ENCODE data around the gene KCNK3. TPM values are rescaled to one million over a fixed set of nuclear protein-coding genes. Genes with fewer than 3 reads are reported as not detected.
"Not testable (repeated sequence)": the region's sequence is repeated elsewhere in the genome, so short reads cannot be mapped to it uniquely, and the experiment has no call there.

KCNK3 gene
- total RNA-seq, 1 donor from 2014 or later, result 4.1 TPM

DNA sequence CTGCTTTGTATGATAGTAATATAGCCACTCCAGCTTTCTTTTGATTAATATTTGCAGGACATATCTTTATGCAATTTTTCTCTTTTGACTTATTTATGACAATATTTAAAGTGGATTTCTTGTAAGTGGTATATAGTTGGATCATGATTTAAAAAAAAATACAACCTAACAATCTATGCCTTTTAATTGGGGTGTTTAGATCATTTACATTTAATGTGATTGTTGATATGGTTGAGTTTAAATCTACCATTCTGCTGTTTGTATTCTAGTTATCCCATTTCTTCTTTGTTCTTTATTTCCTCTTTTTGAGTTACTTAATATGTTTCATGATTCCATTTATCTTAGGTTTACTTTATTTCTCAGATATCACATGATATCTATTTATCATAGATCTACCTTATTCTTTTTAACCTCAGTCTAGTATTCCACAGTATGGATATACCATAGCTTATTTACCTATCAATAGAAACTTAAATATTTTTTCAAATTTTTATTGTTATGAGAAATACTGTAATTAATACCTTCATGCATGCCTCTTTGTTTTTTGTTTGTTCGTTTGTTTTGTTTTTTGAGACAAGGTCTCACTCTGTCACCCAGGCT lies 32.1 kb upstream of the KCNK3 start:
- peak; percentile 10 for FAIRE-seq
- no peak for DNase-seq (ENCODE audit: low spot score in 2 of 2)

DNA sequence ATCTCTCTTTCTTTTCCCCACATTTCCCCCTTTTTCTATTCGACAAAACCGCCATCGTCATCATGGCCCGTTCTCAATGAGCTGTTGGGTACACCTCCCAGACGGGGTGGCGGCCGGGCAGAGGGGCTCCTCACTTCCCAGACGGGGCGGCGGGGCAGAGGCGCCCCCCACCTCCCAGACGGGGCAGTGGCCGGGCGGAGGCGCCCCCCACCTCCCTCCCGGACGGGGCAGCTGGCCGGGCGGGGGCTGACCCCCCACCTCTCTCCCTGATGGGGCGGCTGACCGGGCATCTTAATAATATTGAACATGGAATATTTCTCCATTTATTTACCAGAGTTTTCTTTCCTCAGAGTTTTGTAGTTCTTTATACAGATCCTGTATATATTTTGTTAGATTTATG lies 27.2 kb upstream of the KCNK3 start:
- DNase-seq (ENCODE audit: low spot score in 2 of 2); FAIRE-seq: not testable (repeated sequence)

DNA sequence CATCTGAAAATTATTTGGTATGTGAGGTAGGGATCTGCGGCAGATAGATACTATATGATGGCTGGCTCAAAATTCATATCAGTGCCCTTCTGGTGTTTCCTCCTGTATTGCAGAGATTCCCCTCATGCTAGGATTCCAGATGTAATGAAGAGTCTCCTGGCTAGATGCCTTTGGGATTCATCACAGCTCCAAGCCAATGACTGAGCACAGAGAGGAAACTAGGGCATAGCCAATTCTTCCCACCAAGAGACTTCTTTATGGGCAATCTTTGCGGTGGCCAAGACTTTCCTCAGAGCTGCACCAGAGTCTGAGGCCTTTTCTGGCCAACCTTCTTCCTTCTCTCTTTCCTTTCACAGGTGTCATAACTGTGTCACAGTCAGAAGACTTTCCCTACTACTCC lies 25.9 kb upstream of the KCNK3 start:
- no peak for DNase-seq (ENCODE audit: low spot score in 2 of 2)
- FAIRE-seq, result no peak

GRCh38 chr2:26668041-26668440 lies 24.5 kb upstream of the KCNK3 start:
- DNase-seq (ENCODE audit: low spot score in 2 of 2) (no peak), FAIRE-seq (no peak)

DNA sequence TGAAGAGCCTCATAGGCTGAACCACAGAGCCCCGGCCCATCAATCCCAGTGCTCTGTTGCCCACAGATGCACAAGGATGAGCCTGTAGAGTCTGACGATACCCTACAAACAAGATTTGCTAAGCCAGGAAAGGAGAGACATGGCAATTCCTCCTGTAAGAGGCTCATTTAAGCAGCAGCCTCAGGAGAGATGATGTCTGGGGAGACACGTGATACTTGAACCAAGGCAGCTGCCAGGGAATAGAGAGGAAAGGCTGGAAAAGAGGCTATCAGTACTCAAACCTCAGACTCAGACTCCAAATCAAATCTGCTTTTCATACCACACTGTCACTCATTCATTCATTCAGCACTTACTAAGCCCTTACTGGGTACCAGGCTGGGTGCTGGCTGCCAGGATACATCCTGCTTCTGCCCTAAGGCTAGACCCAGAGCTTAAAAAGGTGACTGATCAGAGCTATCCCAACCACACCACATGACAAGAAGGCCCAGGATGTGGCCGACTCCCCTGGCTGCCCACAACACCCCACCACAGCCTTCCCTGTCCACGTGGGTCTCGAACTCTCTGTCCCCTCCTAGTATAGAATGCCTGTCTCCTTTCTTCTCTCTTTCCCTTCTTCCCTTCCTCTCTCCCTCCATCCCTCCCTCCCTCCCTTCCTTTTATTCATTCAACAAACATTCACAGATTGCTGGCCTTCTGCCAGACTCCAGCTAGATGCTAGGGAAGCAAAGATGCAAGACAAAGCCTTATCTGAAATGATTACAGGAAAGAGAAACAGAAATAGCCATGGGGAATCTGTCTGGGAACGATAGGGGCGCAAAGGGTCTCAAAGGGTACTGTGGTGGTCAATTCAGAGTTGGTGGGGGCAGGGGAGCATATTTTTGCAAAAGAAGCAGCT lies 23.4 kb upstream of the KCNK3 start:
- FAIRE-seq (no peak), DNase-seq (ENCODE audit: low spot score in 2 of 2) (no peak)

- FAIRE-seq (no peak), DNase-seq (ENCODE audit: low spot score in 2 of 2) (no peak)
Observed at GRCh38 chr2:26670171-26670570, 22.4 kb upstream of the KCNK3 start.

GRCh38 chr2:26670931-26671460 lies 21.5 kb upstream of the KCNK3 start:
- FAIRE-seq, result no peak
- DNase-seq (ENCODE audit: low spot score in 2 of 2), result no peak

GRCh38 chr2:26671691-26672090 lies 20.8 kb upstream of the KCNK3 start:
- FAIRE-seq (no peak), DNase-seq (ENCODE audit: low spot score in 2 of 2) (no peak)

DNA sequence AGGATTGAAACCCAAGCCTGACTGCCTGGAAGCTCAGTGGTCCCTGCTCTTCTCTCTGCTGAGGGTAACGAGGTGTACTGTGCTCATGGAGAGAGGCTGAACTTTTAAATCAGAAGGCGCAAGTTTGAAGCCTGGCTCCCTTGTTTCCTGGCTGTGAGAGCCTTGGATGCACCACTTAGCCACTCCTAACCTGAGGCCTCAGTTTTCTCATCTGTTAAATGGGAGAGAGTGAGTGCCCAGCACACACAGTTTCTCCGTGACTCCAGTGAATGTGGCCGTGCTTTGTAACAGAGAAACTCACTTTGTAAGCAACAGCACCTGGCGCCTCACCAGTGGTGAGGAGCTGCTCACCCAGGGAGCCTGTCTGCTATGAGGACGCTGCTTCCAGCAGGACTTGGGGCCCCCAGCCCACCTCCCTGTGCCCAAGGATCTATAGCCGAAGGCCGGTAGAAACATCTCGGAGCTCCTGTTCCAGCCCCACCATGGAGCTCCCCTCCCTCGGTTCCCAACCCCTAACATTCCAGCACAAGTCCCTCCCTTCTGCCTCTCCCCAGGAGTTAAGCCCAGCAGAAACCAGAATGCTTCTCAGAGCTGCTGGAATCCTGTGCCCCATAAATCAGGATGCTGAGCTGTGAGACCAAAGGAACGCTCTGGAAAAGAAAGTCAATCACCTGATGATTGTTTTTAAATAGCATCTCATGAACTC lies 20.3 kb upstream of the KCNK3 start:
- FAIRE-seq, result no peak
- no peak for DNase-seq (ENCODE audit: low spot score in 2 of 2)

DNA sequence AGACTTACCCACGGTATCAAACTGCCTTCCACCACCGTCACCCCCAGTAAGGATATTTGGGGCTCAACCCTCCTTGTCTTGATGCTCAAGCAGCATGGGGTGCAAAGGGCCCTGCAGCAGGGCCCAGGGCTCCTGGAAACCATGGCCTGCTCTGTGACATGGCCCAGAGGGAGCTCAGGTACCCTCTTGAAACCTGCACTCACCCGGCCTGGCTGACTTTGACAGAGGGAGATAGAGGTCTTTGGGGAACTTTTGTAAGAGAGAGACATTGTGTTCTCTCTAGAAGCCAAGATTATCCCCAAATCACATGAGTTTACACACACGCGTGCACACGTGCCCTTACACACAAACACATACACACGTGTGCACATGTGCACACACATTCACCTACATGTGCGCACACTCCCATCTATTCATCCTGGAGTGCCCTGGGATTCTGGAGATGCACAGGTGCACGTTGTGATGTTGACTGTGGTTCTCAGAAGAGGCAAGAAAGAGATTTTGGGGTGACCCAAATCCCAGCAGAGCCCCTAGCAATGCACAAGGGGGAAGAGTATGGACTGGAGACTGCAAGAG lies 19.6 kb upstream of the KCNK3 start:
- no peak for DNase-seq (ENCODE audit: low spot score in 2 of 2)

DNA sequence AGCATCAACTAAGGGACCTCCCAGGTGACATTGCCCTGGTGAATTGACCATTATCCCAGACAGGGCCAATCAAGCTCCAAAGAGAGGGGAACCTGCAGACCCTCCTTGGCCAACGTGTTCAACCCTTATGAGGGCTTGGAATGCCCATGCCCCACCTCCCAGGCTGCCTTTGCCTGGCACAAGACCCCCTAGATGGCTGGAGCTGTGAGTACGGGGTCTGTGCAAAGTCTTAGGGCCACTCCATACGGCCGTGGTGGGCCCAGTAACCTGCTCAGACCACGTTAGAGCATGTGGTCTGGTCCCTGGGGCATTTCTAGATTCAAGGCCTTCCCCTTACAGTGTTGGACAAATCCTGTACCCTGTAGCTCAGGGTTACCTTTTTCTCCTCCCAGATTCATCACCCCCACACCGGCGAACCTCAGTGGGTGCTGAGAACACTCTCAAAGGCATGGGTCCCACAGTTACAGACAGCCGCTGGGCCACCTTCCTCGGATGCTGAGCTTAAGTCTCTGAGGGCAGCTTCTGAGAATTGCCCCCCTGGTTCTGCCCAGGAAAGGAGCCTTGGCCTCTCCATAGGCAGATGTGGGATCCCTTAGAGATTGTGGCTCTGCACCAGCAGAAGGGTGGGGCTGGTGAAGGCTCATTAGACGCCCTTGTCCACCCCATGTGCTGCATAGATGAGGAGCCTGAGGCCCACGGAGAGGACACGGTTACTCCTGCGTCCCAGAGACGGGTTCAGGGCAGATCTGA lies 18.3 kb upstream of the KCNK3 start:
- no peak for FAIRE-seq

More for the DNA sequence above, 19.6 kb upstream of the KCNK3 start:
- FAIRE-seq, result no peak

GRCh38 chr2:26674771-26675170 lies 17.8 kb upstream of the KCNK3 start:
- FAIRE-seq, result no peak
- no peak for DNase-seq (ENCODE audit: low spot score in 2 of 2)

More for the DNA sequence above, 18.3 kb upstream of the KCNK3 start:
- no peak for DNase-seq (ENCODE audit: low spot score in 2 of 2)

DNA sequence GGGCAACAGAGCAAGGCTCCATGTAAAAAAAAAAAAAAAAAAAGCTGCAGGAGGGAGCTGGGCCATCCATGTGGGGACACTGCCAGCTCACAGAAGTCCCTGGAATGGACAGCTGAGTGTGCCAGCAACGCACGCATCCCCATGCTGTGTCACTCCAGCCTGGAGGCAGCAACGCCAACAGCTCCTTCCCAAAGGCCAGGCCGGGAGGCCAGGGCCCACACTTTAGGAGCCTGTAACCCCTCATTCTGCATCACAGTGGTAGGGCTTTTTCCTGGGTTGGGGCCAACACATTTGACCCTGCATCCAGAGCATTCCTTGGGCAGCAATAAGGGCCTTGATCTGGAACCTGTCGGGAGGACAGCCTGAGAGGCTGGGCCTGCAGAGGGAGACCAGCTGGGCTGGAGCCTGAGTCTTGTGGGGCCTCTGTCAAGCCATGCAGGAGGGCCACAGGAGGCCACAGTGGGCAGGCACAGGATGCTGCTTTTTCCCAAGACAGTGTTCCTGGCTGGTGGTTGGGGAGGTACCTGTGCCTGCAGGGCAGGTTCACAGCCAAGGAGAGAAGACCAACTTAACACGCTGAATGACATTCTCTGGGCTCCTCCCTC lies 16.8 kb upstream of the KCNK3 start:
- no peak for FAIRE-seq
- no peak for DNase-seq (ENCODE audit: low spot score in 2 of 2)

DNA sequence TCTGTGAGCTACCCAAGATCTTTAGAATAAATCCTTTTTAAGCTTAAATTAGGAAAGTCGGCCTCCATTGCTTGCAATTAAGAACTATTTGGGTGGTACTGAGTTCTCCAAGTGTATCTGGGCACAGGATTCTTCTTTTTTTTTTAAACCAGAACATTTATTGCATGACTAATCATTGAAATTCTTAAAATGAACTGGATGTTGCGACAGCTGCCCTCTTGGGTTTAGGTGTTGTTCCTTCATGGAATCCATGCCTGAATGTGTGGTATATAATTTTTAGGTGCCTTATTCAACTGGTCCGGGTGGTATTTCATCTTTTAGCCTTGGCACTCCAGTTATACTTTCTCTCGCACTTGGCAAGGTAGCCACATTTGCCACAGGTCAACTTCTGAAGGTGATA lies 14.5 kb upstream of the KCNK3 start:
- FAIRE-seq, result no peak
- DNase-seq (ENCODE audit: low spot score in 2 of 2), result no peak

DNA sequence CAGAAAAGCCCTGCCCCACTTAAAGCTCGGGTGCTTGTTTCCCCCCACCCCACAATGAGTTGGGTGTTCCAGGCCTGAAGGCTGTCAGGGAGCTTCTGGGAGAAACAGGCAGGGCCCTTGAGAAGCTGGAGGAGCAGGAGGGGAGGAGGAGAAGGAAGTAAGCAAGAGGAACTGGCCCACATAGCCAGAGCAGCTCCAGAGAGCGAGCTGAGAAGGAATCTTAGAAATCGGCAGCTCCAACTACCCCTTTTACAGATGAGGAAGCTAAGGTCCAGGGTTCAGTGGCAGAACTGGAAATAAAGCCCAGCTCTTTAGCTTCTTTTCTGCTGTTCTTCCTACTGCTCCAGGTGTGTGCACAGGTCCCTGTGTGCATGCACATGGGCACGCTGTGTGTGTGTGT lies 12.7 kb upstream of the KCNK3 start:
- FAIRE-seq, result no peak
- DNase-seq (ENCODE audit: low spot score in 2 of 2), result no peak

- DNase-seq (ENCODE audit: low spot score in 2 of 2) (no peak), FAIRE-seq (no peak)
Observed at GRCh38 chr2:26681656-26682055, 10.9 kb upstream of the KCNK3 start.

DNA sequence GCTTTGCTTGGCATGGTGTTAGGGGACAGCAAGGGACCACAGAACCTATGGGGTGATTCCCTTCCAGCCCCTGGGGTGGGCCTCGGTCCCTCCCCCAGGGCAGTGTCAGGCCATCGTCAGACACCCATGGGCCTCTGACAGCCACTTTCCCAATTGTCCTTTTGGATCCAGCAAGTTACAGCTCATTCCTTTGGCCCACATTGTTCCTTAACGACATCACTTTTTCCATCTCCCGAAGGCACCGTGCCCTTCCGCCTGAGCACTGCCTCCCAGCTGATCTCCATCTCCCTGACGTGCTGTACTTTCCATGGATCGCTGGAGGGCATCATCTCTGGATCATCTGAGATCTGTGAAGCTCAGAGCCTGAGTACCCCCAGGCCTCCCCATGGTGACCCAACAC lies 10.4 kb upstream of the KCNK3 start:
- FAIRE-seq (no peak), DNase-seq (ENCODE audit: low spot score in 2 of 2) (no peak)

DNA sequence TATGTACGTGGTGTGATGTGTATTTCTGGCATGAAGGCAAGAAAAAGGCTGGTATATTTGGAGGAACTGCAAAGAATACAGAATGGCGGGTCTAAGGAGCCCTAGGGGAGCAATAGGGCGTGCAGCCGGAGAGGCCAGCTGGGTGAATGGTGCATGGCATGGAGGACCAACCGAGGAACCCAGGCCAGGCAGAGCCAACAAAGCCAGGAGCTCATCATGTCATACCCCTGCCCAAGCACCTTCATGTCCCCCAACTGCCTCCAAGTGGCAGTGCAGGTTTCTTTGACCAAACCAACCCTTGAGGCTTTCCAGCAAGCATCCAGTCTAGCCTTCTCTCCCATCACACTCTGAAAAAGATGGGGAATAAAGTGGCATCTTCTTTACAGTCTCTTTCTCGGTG lies 8.9 kb upstream of the KCNK3 start:
- no peak for FAIRE-seq
- no peak for DNase-seq (ENCODE audit: low spot score in 2 of 2)

GRCh38 chr2:26685341-26685740 lies 7.2 kb upstream of the KCNK3 start:
- DNase-seq (ENCODE audit: low spot score in 2 of 2) (no peak), FAIRE-seq (no peak)

Data from frontal cortex (tissue), 4 donors.